HepG2 (cell line): Measurements from ENCODE around the gene CPM. TPM values are rescaled to one million over a fixed set of nuclear protein-coding genes. Genes with fewer than 3 reads are reported as not detected.

Source experiments
- HOXA7 ChIP-seq: sonication (generic); formaldehyde crosslinking; IDR thresholded peaks from 2 replicates; pipeline ENCODE4 v1.8.1; 2022; ENCODE audit warnings: mild to moderate bottlenecking, missing genetic modification reagents, moderate library complexity
- IKZF4 ChIP-seq: sonication (generic); formaldehyde crosslinking; IDR thresholded peaks from 2 replicates; pipeline ENCODE4 v1.5.1; 2020; ENCODE audit warnings: borderline replicate concordance, mild to moderate bottlenecking, low read depth, missing genetic modification reagents; ENCODE audit errors: not compliant biosample characterization
- ISL2 ChIP-seq: sonication (generic); formaldehyde crosslinking; IDR thresholded peaks from 2 replicates; pipeline ENCODE4 v1.5.0; 2020; ENCODE audit warnings: missing genetic modification reagents
- KAT8 ChIP-seq: IDR thresholded peaks from 2 replicates; pipeline ENCODE4 v1.6.1; 2016; ENCODE audit warnings: missing genetic modification reagents, missing compliant biosample characterization
- KDM6A ChIP-seq: IDR thresholded peaks from 2 replicates; pipeline ENCODE4 v1.6.1; 2016; ENCODE audit warnings: low read depth
- MZF1 ChIP-seq: sonication (generic); formaldehyde crosslinking; IDR thresholded peaks from 2 replicates; pipeline ENCODE4 v1.8.1; 2023; ENCODE audit warnings: mild to moderate bottlenecking, missing genetic modification reagents, borderline replicate concordance
- NFKBIZ ChIP-seq: IDR thresholded peaks from 2 replicates; pipeline ENCODE4 v1.6.1; 2018; ENCODE audit warnings: missing genetic modification reagents, missing compliant biosample characterization
- PREB ChIP-seq: sonication (generic); formaldehyde crosslinking; IDR thresholded peaks from 2 replicates; pipeline ENCODE4 v1.4.0; 2020; ENCODE audit warnings: missing genetic modification reagents
- RAD21 ChIP-seq: fragments of 450-650 bp; formaldehyde crosslinking; IDR thresholded peaks from 2 replicates; pipeline ENCODE4 v1.5.0; 2020; ENCODE audit warnings: mild to moderate bottlenecking
- RELA ChIP-seq: sonication (generic); formaldehyde crosslinking; IDR thresholded peaks from 2 replicates; pipeline ENCODE4 v1.4.0; 2020; ENCODE audit warnings: missing genetic modification reagents
- SKI ChIP-seq: fragments of 450-650 bp; IDR thresholded peaks from one replicate; pipeline ENCODE4 v1.6.1; 2018; ENCODE audit warnings: mild to moderate bottlenecking; ENCODE audit not compliant: partially characterized antibody
- SMARCC2 ChIP-seq: fragments of 450-650 bp; IDR thresholded peaks from 2 replicates; pipeline ENCODE4 v1.6.1; 2017; ENCODE audit warnings: antibody characterized with exemption, mild to moderate bottlenecking
- SOX6 ChIP-seq, 2 experiments: fragments of 450-650 bp in 1 of 2; sonication (generic) in 1 of 2; formaldehyde crosslinking in 1 of 2; IDR thresholded peaks; 2 replicates each; pipeline versions ENCODE4 v1.4.0 to v1.6.1; 2017 to 2020; ENCODE audit warnings: antibody characterized with exemption in 1 of 2, mild to moderate bottlenecking in 1 of 2, missing genetic modification reagents in 1 of 2
- TEAD3 ChIP-seq: optimal IDR thresholded peaks from 2 replicates; pipeline ENCODE3; 2016; ENCODE audit warnings: borderline replicate concordance
- TEF ChIP-seq: sonication (generic); formaldehyde crosslinking; IDR thresholded peaks from 2 replicates; pipeline ENCODE4 v1.5.0; 2020; ENCODE audit warnings: missing genetic modification reagents
- ZC3H13 ChIP-seq: sonication (generic); formaldehyde crosslinking; IDR thresholded peaks from 2 replicates; pipeline ENCODE4 v1.8.1; 2023; ENCODE audit warnings: mild to moderate bottlenecking, missing genetic modification reagents, moderate library complexity
- ZNF12 ChIP-seq: sonication (generic); formaldehyde crosslinking; IDR thresholded peaks from 2 replicates; pipeline ENCODE4 v1.5.0; 2020; ENCODE audit warnings: missing genetic modification reagents
- ZNF138 ChIP-seq: sonication (generic); formaldehyde crosslinking; IDR thresholded peaks from 2 replicates; pipeline ENCODE4 v1.5.0; 2020; ENCODE audit warnings: mild to moderate bottlenecking, low read depth, missing genetic modification reagents
- ZNF17 ChIP-seq: sonication (generic); formaldehyde crosslinking; IDR thresholded peaks from 2 replicates; pipeline ENCODE4 v1.5.0; 2020; ENCODE audit warnings: mild to moderate bottlenecking, missing genetic modification reagents
- ZNF253 ChIP-seq: sonication (generic); formaldehyde crosslinking; IDR thresholded peaks from 2 replicates; pipeline ENCODE4 v1.8.0; 2022; ENCODE audit warnings: mild to moderate bottlenecking, missing genetic modification reagents, borderline replicate concordance
- ZNF441 ChIP-seq: sonication (generic); formaldehyde crosslinking; IDR thresholded peaks from 2 replicates; pipeline ENCODE4 v1.7.0; 2021; ENCODE audit warnings: missing genetic modification reagents, borderline replicate concordance
- ZNF564 ChIP-seq: sonication (generic); formaldehyde crosslinking; IDR thresholded peaks from 2 replicates; pipeline ENCODE4 v1.8.1; 2023; ENCODE audit warnings: mild to moderate bottlenecking, missing genetic modification reagents
- ZNF615 ChIP-seq: sonication (generic); formaldehyde crosslinking; IDR thresholded peaks from 2 replicates; pipeline ENCODE4 v1.5.0; 2020; ENCODE audit warnings: mild to moderate bottlenecking, missing genetic modification reagents, borderline replicate concordance
- ZNF619 ChIP-seq: sonication (generic); formaldehyde crosslinking; IDR thresholded peaks from 2 replicates; pipeline ENCODE4 v1.4.0; 2020; ENCODE audit warnings: mild to moderate bottlenecking, missing genetic modification reagents
- ZNF629 ChIP-seq: sonication (generic); formaldehyde crosslinking; conservative IDR thresholded peaks from 2 replicates; pipeline ENCODE4 v1.5.0; 2020; ENCODE audit warnings: missing genetic modification reagents
- ZNF724P ChIP-seq: sonication (generic); formaldehyde crosslinking; IDR thresholded peaks from 2 replicates; pipeline ENCODE4 v1.8.0; 2022; ENCODE audit warnings: missing genetic modification reagents, borderline replicate concordance
- ZNF788 ChIP-seq: sonication (generic); formaldehyde crosslinking; IDR thresholded peaks from 2 replicates; pipeline ENCODE4 v1.5.0; 2020; ENCODE audit warnings: mild to moderate bottlenecking, missing genetic modification reagents, borderline replicate concordance
- ZNF891 ChIP-seq: sonication (generic); formaldehyde crosslinking; IDR thresholded peaks from 2 replicates; pipeline ENCODE4 v1.5.0; 2020; ENCODE audit warnings: mild to moderate bottlenecking, missing genetic modification reagents
- polyA plus RNA-seq, 8 experiments: library from polyadenylated mRNA; depleted of rRNA in 3 of 8; stranded (reverse) in 7 of 8; unstranded in 1 of 8; fragments of >200 nt; fragmentation: Illumina TruSeq in 4 of 8; extraction: Trizol in 4 of 8; gene quantifications; 2 replicates each; pipeline versions ENCODE4 v1.2.1 to v1.2.3, GENCODE V29; 2011 to 2016; ENCODE audit warnings: low read depth in 4 of 8, missing spikeins in 1 of 8, mixed read lengths in 1 of 8; ENCODE audit not compliant: insufficient read depth in 1 of 8
- total RNA-seq, 5 experiments: library from RNA; depleted of rRNA; stranded (reverse); fragments of >200 nt; fragmentation: Illumina TruSeq; extraction: Trizol; gene quantifications; 2 replicates each; pipeline ENCODE4 v1.2.3, GENCODE V29; 2016; ENCODE audit warnings: low read depth in 1 of 5

The CPM gene
- total and polyA plus RNA-seq, 2 of the 13 experiments (the other 11 are each of a cell fraction or from before 2014, with no cell fraction given), result not detected

- TF ChIP-seq ZNF564 (CRISPR knock-in tag) (peak; percentile 65; the same call in 1 of the 2 replicates), RELA (CRISPR knock-in tag) (no peak), RAD21 (CRISPR knock-in tag) (no peak), ZNF891 (no peak), ZNF253 (CRISPR knock-in tag) (peak; percentile 68; the same call in 1 of the 2 replicates), ZNF619 (no peak), ZNF441 (CRISPR knock-in tag) (peak; percentile 40; the same call in 1 of the 2 replicates), MZF1 (no peak), ZNF138 (CRISPR knock-in tag) (no peak), ZC3H13 (CRISPR knock-in tag) (peak; percentile 80; the same call in 1 of the 2 replicates), SMARCC2 (no peak), TEF (no peak), KAT8 (CRISPR knock-in tag) (peak; percentile 79), ZNF12 (CRISPR knock-in tag) (no peak), SOX6 (IDR thresholded peaks at IDR 0.05) (no peak), SOX6 (CRISPR knock-in tag; IDR thresholded peaks at IDR 0.05) (peak; percentile 85), ZNF724P (CRISPR knock-in tag) (peak; percentile 82; the same call in 1 of the 2 replicates), ISL2 (CRISPR knock-in tag) (peak; percentile 75), HOXA7 (no peak), PREB (CRISPR knock-in tag) (no peak), ZNF615 (CRISPR knock-in tag) (no peak), ZNF629 (CRISPR knock-in tag) (no peak), SKI (peak; percentile 97), IKZF4 (CRISPR knock-in tag) (peak; percentile 34), ZNF788 (peak; percentile 67; the same call in 1 of the 2 replicates), NFKBIZ (CRISPR knock-in tag) (no peak), KDM6A (CRISPR knock-in tag) (0 out of 2 replicates have a peak, but pooled peaks have one; percentile 35), TEAD3 (CRISPR knock-in tag) (peak; percentile 42), ZNF17 (no peak)
These were observed 128.0 kb downstream of the CPM start (continued) for GRCh38 chr12:68804657-68805591.
